Ascending aorta (tissue), 2 donors: ENCODE data around the gene PIP4K2C. TPM values are rescaled to one million over a fixed set of nuclear protein-coding genes. Genes with fewer than 3 reads are reported as not detected.
"Not testable (repeated sequence)": the region's sequence is repeated elsewhere in the genome, so short reads cannot be mapped to it uniquely, and the experiment has no call there.

ENCODE experiments used
- DNase-seq, 2 donors: peaks; one replicate each; pipeline ENCODE4 v3.0.0-alpha.2; 2019; ENCODE audit warnings: low spot score in 2 of 2
- H3K27ac ChIP-seq, 2 donors: fragments of 200-600 bp; sonication (generic); one replicate each; pipeline ENCODE4 v1.5.1; 2016 to 2017; ENCODE audit warnings: mild to moderate bottlenecking in 1 of 2
- H3K27me3 ChIP-seq: fragments of 200-600 bp; sonication (generic); one replicate; pipeline ENCODE4 v1.5.1; 2017
- H3K36me3 ChIP-seq, 2 donors: fragments of 200-600 bp; sonication (generic); one replicate each; pipeline ENCODE4 v1.5.1; 2016
- H3K4me1 ChIP-seq, 2 donors: fragments of 200-600 bp; sonication (generic); one replicate each; pipeline ENCODE4 v1.5.1; 2016 to 2017; ENCODE audit warnings: mild to moderate bottlenecking in 1 of 2
- H3K4me3 ChIP-seq, 2 donors: fragments of 200-600 bp; sonication (generic); one replicate each; pipeline ENCODE4 v1.5.1; 2016 to 2017; ENCODE audit warnings: mild to moderate bottlenecking in 1 of 2
- H3K9me3 ChIP-seq, 2 donors: fragments of 200-600 bp; sonication (generic); one replicate each; pipeline ENCODE4 v1.5.1; 2016
- intact Hi-C: fragments of 100-400 bp; cut with DNase I; formaldehyde crosslinking; loops from one replicate; pipeline ENCODE4 v1.15.1; 2023
- total RNA-seq: library from RNA; depleted of rRNA; stranded (reverse); fragments of >200 nt; gene quantifications from one replicate; pipeline ENCODE4 v1.1.0, GENCODE V29; 2016
- TF ChIP-seq, protein P1 (sequence below), 3 experiments: fragments of 200-600 bp in 2 of 3; fragments of 450-650 bp in 1 of 3; sonication (generic) in 2 of 3; IDR thresholded peaks; one replicate each; pipeline ENCODE4 v1.5.1; 2016 to 2019; ENCODE audit warnings: antibody characterized with exemption in 3 of 3, mild to moderate bottlenecking in 1 of 3, moderate library complexity in 1 of 3

Gene PIP4K2C
- total RNA-seq, 1 donor from 2014 or later, result 153 TPM

DNA sequence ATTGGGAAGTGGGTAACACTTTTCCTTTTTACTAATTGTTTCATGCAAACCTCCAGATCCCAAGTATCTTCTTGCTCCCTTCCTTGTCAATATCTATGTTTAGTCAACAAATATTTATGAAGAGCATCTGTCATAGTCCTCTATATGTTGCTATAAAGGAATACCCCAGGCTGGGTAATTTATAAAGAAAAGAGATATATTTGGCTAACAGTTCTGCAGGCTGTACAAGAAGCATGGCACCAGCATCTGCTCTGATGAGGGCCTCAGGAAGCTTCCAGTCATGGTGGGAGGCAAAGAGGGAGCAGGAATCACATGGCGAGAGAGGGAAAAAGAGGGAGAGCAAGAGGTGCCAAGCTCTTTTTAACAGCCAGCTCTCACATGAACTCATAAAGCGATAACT, 36.5 kb upstream of the PIP4K2C start:
- TF ChIP-seq, protein P1, sequence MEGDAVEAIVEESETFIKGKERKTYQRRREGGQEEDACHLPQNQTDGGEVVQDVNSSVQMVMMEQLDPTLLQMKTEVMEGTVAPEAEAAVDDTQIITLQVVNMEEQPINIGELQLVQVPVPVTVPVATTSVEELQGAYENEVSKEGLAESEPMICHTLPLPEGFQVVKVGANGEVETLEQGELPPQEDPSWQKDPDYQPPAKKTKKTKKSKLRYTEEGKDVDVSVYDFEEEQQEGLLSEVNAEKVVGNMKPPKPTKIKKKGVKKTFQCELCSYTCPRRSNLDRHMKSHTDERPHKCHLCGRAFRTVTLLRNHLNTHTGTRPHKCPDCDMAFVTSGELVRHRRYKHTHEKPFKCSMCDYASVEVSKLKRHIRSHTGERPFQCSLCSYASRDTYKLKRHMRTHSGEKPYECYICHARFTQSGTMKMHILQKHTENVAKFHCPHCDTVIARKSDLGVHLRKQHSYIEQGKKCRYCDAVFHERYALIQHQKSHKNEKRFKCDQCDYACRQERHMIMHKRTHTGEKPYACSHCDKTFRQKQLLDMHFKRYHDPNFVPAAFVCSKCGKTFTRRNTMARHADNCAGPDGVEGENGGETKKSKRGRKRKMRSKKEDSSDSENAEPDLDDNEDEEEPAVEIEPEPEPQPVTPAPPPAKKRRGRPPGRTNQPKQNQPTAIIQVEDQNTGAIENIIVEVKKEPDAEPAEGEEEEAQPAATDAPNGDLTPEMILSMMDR (IDR thresholded peaks at IDR 0.05), result no peak
- H3K27me3 ChIP-seq, result no peaks in the 10 kb centered on the region
- no peak overlapping the region for H3K27ac ChIP-seq
- intact Hi-C loops, result no loop called here
- DNase-seq, result no peak
- no peak overlapping the region for H3K4me3 ChIP-seq
- H3K4me1 ChIP-seq, result peaks cover 0 to 4% of the 10 kb centered on the region in 2 donors
- no peaks in the 10 kb centered on the region for H3K9me3 ChIP-seq
- no peaks in the 10 kb centered on the region for H3K36me3 ChIP-seq

DNA sequence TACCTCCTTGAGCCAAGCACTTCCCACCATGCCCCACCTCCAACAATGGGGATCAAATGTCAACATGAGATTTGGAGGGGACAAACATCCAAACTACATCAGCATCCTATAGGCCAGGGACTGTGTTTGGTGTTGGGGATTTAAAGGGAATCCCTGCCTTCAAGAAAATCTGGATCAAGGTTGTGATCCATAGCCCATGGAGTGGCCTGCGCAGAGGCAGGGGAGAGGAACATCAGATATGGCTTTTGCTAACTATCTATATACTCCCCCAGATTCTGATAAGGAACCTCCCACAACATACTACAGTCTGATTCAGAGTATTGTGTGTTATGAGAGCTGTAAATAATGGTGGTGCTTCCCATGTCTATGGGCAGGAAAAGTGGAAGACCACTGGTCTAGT, 36.1 kb upstream of the PIP4K2C start:
- peaks cover 0 to 4% of the 10 kb centered on the region in 2 donors for H3K4me1 ChIP-seq

DNA sequence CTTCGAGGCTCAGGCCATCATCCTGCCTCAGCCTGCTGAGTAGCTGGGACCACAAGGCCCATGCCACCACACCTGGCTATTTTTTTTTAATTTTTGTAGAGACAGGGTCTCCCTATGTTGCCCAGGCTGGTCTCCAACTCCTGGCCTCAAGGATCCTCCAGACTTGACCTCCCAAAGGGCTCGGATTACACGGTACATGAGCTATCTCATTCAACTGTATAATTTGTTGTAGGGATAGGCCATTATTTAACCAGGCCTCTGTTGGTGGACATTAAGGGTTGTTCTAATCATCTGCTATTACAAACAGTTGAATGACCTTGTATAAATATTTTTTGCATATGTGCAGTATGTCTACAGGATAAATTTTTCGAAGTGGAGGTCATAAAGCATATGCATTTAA, 32.1 kb upstream of the PIP4K2C start:
- TF ChIP-seq, protein P1 (IDR thresholded peaks at IDR 0.05), result no peak
- Histone ChIP-seq H3K27ac (no peak overlapping the region), H3K4me3 (no peak overlapping the region), H3K9me3 (no peaks in the 10 kb centered on the region), H3K27me3 (no peaks in the 10 kb centered on the region), H3K36me3 (peaks cover 0 to 3% of the 10 kb centered on the region in 2 donors), H3K4me1 (no peaks in the 10 kb centered on the region)
- intact Hi-C loops, result no loop called here
- no peak for DNase-seq

More for the DNA sequence above, 36.1 kb upstream of the PIP4K2C start:
- TF ChIP-seq, protein P1 (IDR thresholded peaks at IDR 0.05), result no peak
- intact Hi-C loops, result no loop called here
- Histone ChIP-seq H3K27ac (no peak overlapping the region), H3K36me3 (no peaks in the 10 kb centered on the region), H3K27me3 (no peaks in the 10 kb centered on the region), H3K4me3 (no peak overlapping the region), H3K9me3 (no peaks in the 10 kb centered on the region)
- no peak for DNase-seq

DNA sequence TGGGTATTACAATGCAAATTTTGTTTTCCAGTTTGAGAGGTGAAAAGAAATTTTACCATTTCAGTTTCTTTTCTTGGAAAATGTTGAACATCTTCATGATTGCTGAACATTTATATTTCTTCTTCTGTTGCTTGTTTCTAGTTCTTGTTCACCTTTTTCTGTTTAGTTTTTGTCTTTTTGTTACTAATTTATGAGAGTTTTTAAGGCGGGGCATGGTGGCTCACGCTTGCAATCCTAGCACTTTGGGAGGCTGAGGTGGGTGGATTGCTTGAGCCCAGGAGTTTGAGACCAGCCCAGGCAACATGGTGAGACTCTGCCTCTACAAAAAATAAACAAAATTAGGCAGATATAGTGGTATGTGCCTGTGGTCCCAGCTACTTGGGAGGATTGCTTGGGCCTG, 30.5 kb upstream of the PIP4K2C start:
- H3K4me3 ChIP-seq, result no peak overlapping the region
- H3K27me3 ChIP-seq, result no peaks in the 10 kb centered on the region
- DNase-seq, result no peak
- intact Hi-C loops, result no loop called here
- TF ChIP-seq, protein P1 (IDR thresholded peaks at IDR 0.05), result no peak
- no peaks in the 10 kb centered on the region for H3K4me1 ChIP-seq
- H3K27ac ChIP-seq, result no peak overlapping the region
- peaks cover 3 to 8% of the 10 kb centered on the region in 2 donors for H3K36me3 ChIP-seq
- H3K9me3 ChIP-seq, result no peaks in the 10 kb centered on the region

DNA sequence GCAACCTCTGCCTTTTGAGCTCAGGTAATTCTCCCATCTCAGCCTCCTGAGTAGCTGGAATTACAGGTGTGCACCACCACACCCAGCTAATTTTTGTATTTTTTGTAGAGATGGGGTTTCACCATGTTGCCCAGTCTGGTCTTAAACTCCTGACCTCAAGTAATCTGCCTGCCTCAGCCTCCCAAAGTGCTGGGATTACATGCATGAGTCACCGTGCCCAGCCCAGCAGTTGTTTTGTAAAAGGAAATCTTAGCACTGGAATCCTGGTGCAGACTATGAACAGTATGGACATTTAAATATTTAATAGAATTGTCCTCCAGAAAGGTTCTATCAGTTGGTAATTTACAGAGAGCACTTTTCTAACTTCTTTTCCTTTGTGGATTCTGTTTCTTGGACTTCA, 29.9 kb upstream of the PIP4K2C start:
- DNase-seq, intact Hi-C loops, H3K4me1 ChIP-seq, H3K4me3 ChIP-seq, H3K9me3 ChIP-seq, H3K27me3 ChIP-seq, H3K36me3 ChIP-seq, H3K27ac ChIP-seq: not testable (repeated sequence)

DNA sequence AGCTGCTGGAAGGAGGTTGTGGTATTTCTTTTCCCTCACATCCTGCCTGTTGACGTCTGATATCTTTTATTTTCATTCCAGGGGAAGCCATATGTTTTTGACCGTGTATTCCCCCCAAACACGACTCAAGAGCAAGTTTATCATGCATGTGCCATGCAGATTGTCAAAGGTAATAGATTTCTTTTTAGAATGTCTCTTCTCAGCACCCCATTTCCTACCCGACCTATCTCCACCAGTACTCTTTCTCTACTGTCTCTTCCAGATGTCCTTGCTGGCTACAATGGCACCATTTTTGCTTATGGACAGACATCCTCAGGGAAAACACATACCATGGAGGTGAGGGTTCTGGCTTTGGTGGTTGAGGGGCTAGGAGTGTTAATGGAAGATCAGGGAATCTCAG, 27.6 kb upstream of the PIP4K2C start:
- intact Hi-C loops, result no loop called here
- Histone ChIP-seq H3K36me3 (peaks cover 3 to 12% of the 10 kb centered on the region in 2 donors), H3K27me3 (no peaks in the 10 kb centered on the region), H3K27ac (no peak overlapping the region), H3K4me1 (no peaks in the 10 kb centered on the region), H3K9me3 (no peaks in the 10 kb centered on the region), H3K4me3 (no peak overlapping the region)
- TF ChIP-seq, protein P1 (IDR thresholded peaks at IDR 0.05), result no peak
- no peak for DNase-seq
